ENCODE data around the gene LOXHD1. TPM values are rescaled to one million over a fixed set of nuclear protein-coding genes. Genes with fewer than 3 reads are reported as not detected.

Gene LOXHD1
- total RNA-seq, 6 donors from 2014 or later: 0.30 to 7.3 (median 1.00) TPM

GRCh38 chr18:46621111-46621766 is 35.8 kb downstream of the LOXHD1 start:
- no peak for TF ChIP-seq EP300 (IDR thresholded peaks at IDR 0.05)
- TF ChIP-seq POLR2A (IDR thresholded peaks at IDR 0.05): no peak
- no peak for TF ChIP-seq POLR2AphosphoS5 (IDR thresholded peaks at IDR 0.05)
- TF ChIP-seq CTCF (IDR thresholded peaks at IDR 0.05): no peak
- DNase-seq (no peak), ATAC-seq (ENCODE audit: low FRiP score in 2 of 2) (no peak)
- H3K9me3 ChIP-seq: no peaks in the 10 kb centered on the region
- H3K36me3 ChIP-seq: no peaks in the 10 kb centered on the region
- no peak overlapping the region for H3K27ac ChIP-seq
- H3K4me3 ChIP-seq: no peak overlapping the region
- 55 to 67% methylated on average over 6 of the region's 6 CpGs for WGBS, 2 donors
- H3K4me1 ChIP-seq: peaks cover 7 to 19% (median 12%) of the 10 kb centered on the region in 4 donors
- no peaks in the 10 kb centered on the region for H3K27me3 ChIP-seq

GRCh38 chr18:46619559-46619958 is 37.5 kb downstream of the LOXHD1 start:
- Histone ChIP-seq H3K4me3 (no peak overlapping the region), H3K4me1 (peaks cover 7 to 19% (median 12%) of the 10 kb centered on the region in 4 donors), H3K36me3 (no peaks in the 10 kb centered on the region), H3K9me3 (no peaks in the 10 kb centered on the region), H3K27me3 (no peaks in the 10 kb centered on the region), H3K27ac (no peak overlapping the region)
- TF ChIP-seq EP300 (IDR thresholded peaks at IDR 0.05) (no peak), CTCF (IDR thresholded peaks at IDR 0.05) (no peak), POLR2A (IDR thresholded peaks at IDR 0.05) (no peak), POLR2AphosphoS5 (IDR thresholded peaks at IDR 0.05) (no peak)
- ATAC-seq (ENCODE audit: low FRiP score in 2 of 2): no peak
- WGBS, 2 donors: 74 to 87% methylated on average over 3 of the region's 3 CpGs
- DNase-seq: no peak

- H3K27ac ChIP-seq: no peak overlapping the region
- DNase-seq (no peak), ATAC-seq (ENCODE audit: low FRiP score in 2 of 2) (no peak)
- H3K4me1 ChIP-seq: no peaks in the 10 kb centered on the region
- H3K27me3 ChIP-seq: no peaks in the 10 kb centered on the region
- H3K9me3 ChIP-seq: no peaks in the 10 kb centered on the region
- no peaks in the 10 kb centered on the region for H3K36me3 ChIP-seq
- TF ChIP-seq POLR2AphosphoS5 (IDR thresholded peaks at IDR 0.05) (no peak), POLR2A (IDR thresholded peaks at IDR 0.05) (no peak), EP300 (IDR thresholded peaks at IDR 0.05) (no peak), CTCF (IDR thresholded peaks at IDR 0.05) (no peak)
- H3K4me3 ChIP-seq: no peak overlapping the region
These were observed 41.3 kb downstream of the LOXHD1 start for GRCh38 chr18:46615720-46616119.

- Histone ChIP-seq H3K36me3 (no peaks in the 10 kb centered on the region), H3K27me3 (no peaks in the 10 kb centered on the region), H3K4me1 (no peaks in the 10 kb centered on the region), H3K4me3 (no peak overlapping the region), H3K9me3 (no peaks in the 10 kb centered on the region), H3K27ac (no peak overlapping the region)
- TF ChIP-seq CTCF (IDR thresholded peaks at IDR 0.05) (no peak), POLR2AphosphoS5 (IDR thresholded peaks at IDR 0.05) (no peak), POLR2A (IDR thresholded peaks at IDR 0.05) (no peak), EP300 (IDR thresholded peaks at IDR 0.05) (no peak)
- no peak for DNase-seq
- 45 to 75% methylated on average over 2 of the region's 2 CpGs for WGBS, 2 donors
- ATAC-seq (ENCODE audit: low FRiP score in 2 of 2): no peak
These were observed 48.0 kb downstream of the LOXHD1 start for GRCh38 chr18:46609048-46609447.

GRCh38 chr18:46607926-46608325 is 49.1 kb downstream of the LOXHD1 start:
- no peak for DNase-seq
- Histone ChIP-seq H3K4me3 (no peak overlapping the region), H3K27me3 (no peaks in the 10 kb centered on the region), H3K4me1 (no peaks in the 10 kb centered on the region), H3K27ac (no peak overlapping the region), H3K36me3 (no peaks in the 10 kb centered on the region), H3K9me3 (no peaks in the 10 kb centered on the region)
- TF ChIP-seq CTCF (IDR thresholded peaks at IDR 0.05) (no peak), EP300 (IDR thresholded peaks at IDR 0.05) (no peak), POLR2A (IDR thresholded peaks at IDR 0.05) (no peak), POLR2AphosphoS5 (IDR thresholded peaks at IDR 0.05) (no peak)
- ATAC-seq (ENCODE audit: low FRiP score in 2 of 2): no peak
- 61 to 68% methylated on average over 5 of the region's 5 CpGs for WGBS, 2 donors
